ENCODE measurements around the gene ZNF701.
"Not testable (repeated sequence)": the region's sequence is repeated elsewhere in the genome, so short reads cannot be mapped to it uniquely, and the experiment has no call there.

Gene ZNF701

GRCh38 chr19:52570000-52570861 is at the start of gene ZNF701:
TSS of gene ZNF701 (plus strand) at chr19:52570287. CDS start at chr19:52574148, 3,861 bp downstream.
- FAIRE-seq = no peak

- FAIRE-seq = no peak
These were observed 47.5 kb upstream of the ZNF701 start for GRCh38 chr19:52522551-52522950.

- FAIRE-seq = no peak
These were observed 46.0 kb upstream of the ZNF701 start for GRCh38 chr19:52524086-52524485.

GRCh38 chr19:52527134-52527955 is 42.7 kb upstream of the ZNF701 start, which contains the start of gene ZNF808:
TSS of gene ZNF808 (plus strand) at chr19:52527668. CDS start at chr19:52543285, 15,617 bp downstream.
- no peak for FAIRE-seq

- no peak for FAIRE-seq
These were observed 42.1 kb upstream of the ZNF701 start for GRCh38 chr19:52527956-52528351.

GRCh38 chr19:52532480-52532879 is 37.6 kb upstream of the ZNF701 start:
- FAIRE-seq = no peak

- no peak for FAIRE-seq
These were observed 36.2 kb upstream of the ZNF701 start for GRCh38 chr19:52533901-52534300.

- FAIRE-seq = not testable (repeated sequence)
These were observed 34.7 kb upstream of the ZNF701 start for GRCh38 chr19:52535385-52535770.

GRCh38 chr19:52535771-52536447 is 34.2 kb upstream of the ZNF701 start:
- no peak for FAIRE-seq

- FAIRE-seq = no peak
These were observed 33.7 kb upstream of the ZNF701 start for GRCh38 chr19:52536448-52536800.

- FAIRE-seq = not testable (repeated sequence)
These were observed 31.3 kb upstream of the ZNF701 start for GRCh38 chr19:52538815-52539214.

- not testable (repeated sequence) for FAIRE-seq
These were observed 28.9 kb upstream of the ZNF701 start for GRCh38 chr19:52541176-52541575.

GRCh38 chr19:52541608-52542007 is 28.5 kb upstream of the ZNF701 start:
- no peak for FAIRE-seq

GRCh38 chr19:52542541-52542940 is 27.5 kb upstream of the ZNF701 start:
- not testable (repeated sequence) for FAIRE-seq

- FAIRE-seq = no peak
These were observed 27.0 kb upstream of the ZNF701 start for GRCh38 chr19:52542984-52543664.

- no peak for FAIRE-seq
These were observed 15.7 kb upstream of the ZNF701 start for GRCh38 chr19:52554216-52554971.

GRCh38 chr19:52557231-52557995 is 12.7 kb upstream of the ZNF701 start:
- FAIRE-seq = no peak

- not testable (repeated sequence) for FAIRE-seq
These were observed 11.2 kb upstream of the ZNF701 start for GRCh38 chr19:52558732-52559445.

GRCh38 chr19:52561611-52562010 is 8.5 kb upstream of the ZNF701 start:
- FAIRE-seq = not testable (repeated sequence)

GRCh38 chr19:52566121-52566520 is 4.0 kb upstream of the ZNF701 start:
- no peak for FAIRE-seq
